ENCODE data around the gene PHF13. TPM values are rescaled to one million over a fixed set of nuclear protein-coding genes. Genes with fewer than 3 reads are reported as not detected.
A peak's percentile ranks its signal among the peaks of the same experiment; 100 is the strongest.

The PHF13 gene
- total RNA-seq, 4 donors from 2014 or later = 19.8 to 22.8 (median 20.5) TPM

DNA sequence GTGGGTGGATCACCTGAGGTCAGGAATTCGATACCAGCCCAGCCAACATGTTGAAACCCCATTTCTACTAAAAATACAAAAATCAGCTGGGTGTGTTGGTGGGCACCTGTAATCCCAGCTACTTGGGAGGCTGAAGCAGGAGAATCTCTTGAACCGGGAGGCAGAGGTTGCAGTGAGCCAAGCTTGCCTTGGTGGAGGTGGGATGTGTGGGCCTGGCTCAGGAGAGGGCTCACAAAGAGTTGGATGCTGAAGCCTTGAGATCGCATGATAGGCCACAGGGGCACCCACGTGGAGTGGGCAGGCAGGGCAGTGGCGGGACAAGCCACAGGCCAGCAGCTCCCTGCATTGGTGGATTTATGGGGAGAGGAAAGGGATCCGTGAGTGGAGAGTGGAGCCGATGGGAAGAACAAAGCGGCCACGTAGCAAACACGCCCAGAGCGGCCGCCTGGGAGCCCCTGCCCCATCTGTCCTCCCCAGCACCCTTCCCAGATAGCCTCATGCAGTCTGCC, 15.5 kb downstream of the PHF13 start:
- no peaks in the 10 kb centered on the region for H3K9me3 ChIP-seq
- ATAC-seq = no peak
- 67 to 100% methylated on average over 1 to 7 of the region's 12 CpGs for WGBS, 2 donors (ENCODE audit: low coverage in 1 of 2)
- no peak overlapping the region for H3K27ac ChIP-seq
- no peaks in the 10 kb centered on the region for H3K27me3 ChIP-seq
- no peak for TF ChIP-seq POLR2AphosphoS5 (IDR thresholded peaks at IDR 0.05)
- H3K4me3 ChIP-seq = no peak overlapping the region
- H3K36me3 ChIP-seq = peaks cover 0 to 72% of the 10 kb centered on the region in 2 donors
- peaks cover 0 to 53% (median 15%) of the 10 kb centered on the region in 3 donors for H3K4me1 ChIP-seq

- TF ChIP-seq POLR2AphosphoS5 (IDR thresholded peaks at IDR 0.05) (no peak), POLR2A (IDR thresholded peaks at IDR 0.05) (no peak), CTCF (IDR thresholded peaks at IDR 0.05) (no peak), EP300 (IDR thresholded peaks at IDR 0.05) (no peak)
- Histone ChIP-seq H3K4me3 (no peak overlapping the region), H3K27me3 (no peaks in the 10 kb centered on the region), H3K4me1 (peaks cover 0 to 44% (median 9%) of the 10 kb centered on the region in 3 donors), H3K27ac (no peak overlapping the region), H3K36me3 (peaks cover 0 to 82% of the 10 kb centered on the region in 2 donors), H3K9me3 (no peaks in the 10 kb centered on the region)
- ATAC-seq = no peak
- no CpG with 5 or more reads among the region's 8 CpGs for WGBS, 2 donors (ENCODE audit: low coverage in 1 of 2)
Measured at GRCh38 chr1:6630027-6630426, 16.5 kb downstream of the PHF13 start.

GRCh38 chr1:6631058-6631457, 17.5 kb downstream of the PHF13 start:
- no peak for ATAC-seq
- H3K4me3 ChIP-seq = no peak overlapping the region
- no peaks in the 10 kb centered on the region for H3K9me3 ChIP-seq
- peaks cover 0 to 40% (median 8%) of the 10 kb centered on the region in 3 donors for H3K4me1 ChIP-seq
- H3K27ac ChIP-seq = no peak overlapping the region
- 71 to 96% methylated on average over 1 to 7 of the region's 8 CpGs for WGBS, 2 donors (ENCODE audit: low coverage in 1 of 2)
- peaks cover 0 to 92% of the 10 kb centered on the region in 2 donors for H3K36me3 ChIP-seq
- no peak for TF ChIP-seq POLR2AphosphoS5 (IDR thresholded peaks at IDR 0.05)
- no peak for TF ChIP-seq POLR2A (IDR thresholded peaks at IDR 0.05)
- TF ChIP-seq CTCF (IDR thresholded peaks at IDR 0.05) = no peak
- TF ChIP-seq EP300 (IDR thresholded peaks at IDR 0.05) = no peak
- no peaks in the 10 kb centered on the region for H3K27me3 ChIP-seq

DNA sequence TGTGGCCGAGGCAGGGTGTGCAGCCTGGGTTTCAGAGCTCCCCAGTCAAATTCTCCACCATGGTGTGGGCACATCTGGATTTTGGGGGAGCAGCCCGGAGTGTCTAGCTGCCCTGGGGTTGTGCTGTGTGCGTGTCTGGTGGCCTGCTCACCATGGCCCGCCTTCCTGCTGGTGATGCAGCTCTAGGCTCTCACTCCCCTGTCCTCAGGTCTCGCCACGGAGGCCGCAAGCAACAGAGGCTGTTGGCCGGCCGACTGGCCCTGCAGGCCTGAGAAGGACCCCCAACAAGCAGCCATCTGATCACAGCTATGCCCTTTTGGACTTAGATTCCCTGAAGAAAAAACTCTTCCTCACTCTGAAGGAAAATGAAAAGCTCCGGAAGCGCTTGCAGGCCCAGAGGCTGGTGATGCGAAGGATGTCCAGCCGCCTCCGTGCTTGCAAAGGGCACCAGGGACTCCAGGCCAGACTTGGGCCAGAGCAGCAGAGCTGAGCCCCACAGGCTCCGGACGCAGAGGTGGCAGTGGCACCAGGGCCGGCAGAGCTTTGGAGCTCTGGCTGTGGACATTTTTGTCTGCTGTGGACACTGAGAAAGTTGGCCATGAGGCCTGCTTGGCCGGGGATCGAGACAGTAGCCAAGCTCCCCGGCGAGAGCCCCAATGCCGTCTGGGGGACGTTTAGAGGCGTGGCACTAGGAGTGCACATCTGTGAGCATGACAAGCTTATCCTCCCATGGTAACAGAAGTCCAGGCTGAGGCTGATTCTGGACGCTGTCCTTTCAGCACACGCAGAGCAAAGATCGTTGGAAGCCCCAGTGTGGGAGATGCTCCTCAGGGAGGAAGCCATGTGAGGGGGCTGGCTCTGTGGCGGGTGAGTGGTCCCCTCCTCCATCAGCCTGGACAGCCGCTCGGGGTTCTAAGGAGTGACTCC, 19.3 kb downstream of the PHF13 start:
- no peak for TF ChIP-seq POLR2A (IDR thresholded peaks at IDR 0.05)
- no peak for TF ChIP-seq CTCF (IDR thresholded peaks at IDR 0.05)
- TF ChIP-seq POLR2AphosphoS5 (IDR thresholded peaks at IDR 0.05) = no peak
- no peak for TF ChIP-seq EP300 (IDR thresholded peaks at IDR 0.05)
- 78 to 88% methylated on average over 1 to 4 of the region's 30 CpGs for WGBS, 2 donors (ENCODE audit: low coverage in 1 of 2)
- no peak overlapping the region for H3K27ac ChIP-seq
- peaks cover 0 to 27% (median 0%) of the 10 kb centered on the region in 3 donors for H3K4me1 ChIP-seq
- H3K27me3 ChIP-seq = no peaks in the 10 kb centered on the region
- H3K4me3 ChIP-seq = no peak overlapping the region
- H3K9me3 ChIP-seq = no peaks in the 10 kb centered on the region
- ATAC-seq = no peak
- H3K36me3 ChIP-seq = peaks cover 0 to 100% of the 10 kb centered on the region in 2 donors

DNA sequence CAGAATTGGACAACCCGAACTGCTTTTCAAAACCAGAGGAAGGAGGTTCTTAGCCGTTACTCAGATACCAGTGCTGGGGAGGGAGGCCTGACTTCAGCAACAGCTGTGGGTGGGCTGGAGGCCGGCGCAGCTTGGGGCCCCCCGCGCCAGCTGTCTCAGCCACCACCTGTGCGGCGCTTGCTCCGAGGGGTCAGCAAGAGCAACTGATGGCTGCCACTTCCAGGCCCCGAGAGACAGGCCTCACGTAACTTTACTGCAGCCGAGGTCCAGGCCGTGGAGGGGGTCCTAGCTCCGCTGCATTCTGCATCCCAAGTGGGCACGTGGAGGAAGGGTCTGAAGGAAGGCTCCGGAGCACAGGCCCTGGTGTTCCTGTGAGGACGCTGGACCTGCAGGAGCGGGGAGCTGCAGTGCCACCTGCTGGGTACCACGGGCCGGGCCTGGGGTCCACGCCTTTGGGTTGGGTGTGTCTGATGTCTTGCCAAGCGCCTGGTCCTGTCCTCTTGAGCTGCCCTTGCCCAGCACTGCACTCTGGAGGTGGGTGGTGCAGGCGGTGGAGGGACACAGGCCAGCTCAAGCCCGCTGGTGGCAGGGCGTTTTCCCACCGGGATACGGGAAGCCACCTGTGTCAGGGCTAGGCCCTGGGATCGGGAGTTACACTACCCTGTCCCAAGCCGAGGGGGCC, 21.0 kb downstream of the PHF13 start:
- peaks cover 0 to 19% (median 0%) of the 10 kb centered on the region in 3 donors for H3K4me1 ChIP-seq
- H3K27ac ChIP-seq = peak overlapping the region in 2 of 4 donors; percentile 38 to 40
- H3K36me3 ChIP-seq = peaks cover 0 to 100% of the 10 kb centered on the region in 2 donors
- TF ChIP-seq POLR2AphosphoS5 (IDR thresholded peaks at IDR 0.05) (peak; percentile 51), EP300 (IDR thresholded peaks at IDR 0.05) (no peak), POLR2A (IDR thresholded peaks at IDR 0.05) (no peak), CTCF (IDR thresholded peaks at IDR 0.05) (peak in 3 of 4 experiments; percentile 38 to 77 (median 54))
- WGBS, 2 donors (ENCODE audit: low coverage in 1 of 2) = 72% methylated on average over 5 of the region's 29 CpGs; no CpG with 5 or more reads in 1 of the 2 donors
- H3K4me3 ChIP-seq = no peak overlapping the region
- H3K27me3 ChIP-seq = no peaks in the 10 kb centered on the region
- ATAC-seq = peak; percentile 70
- no peaks in the 10 kb centered on the region for H3K9me3 ChIP-seq

All from gastroesophageal sphincter (tissue), 4 donors.